HEK293 (cell line): ENCODE results near the gene MACROH2A2.

Source experiments
- CTCF ChIP-seq: fragments of 450-650 bp; formaldehyde crosslinking; IDR thresholded peaks from 2 replicates; pipeline ENCODE4 v1.5.1; 2016; ENCODE audit warnings: missing biosample characterization, missing genetic modification characterization
- ELK4 ChIP-seq: IDR thresholded peaks from 2 replicates; pipeline ENCODE4 v1.6.1; 2011; ENCODE audit warnings: mild to moderate bottlenecking, low read depth, low read length, borderline replicate concordance
- TCF7L2 ChIP-seq: IDR thresholded peaks from 2 replicates; pipeline ENCODE4 v1.6.1; 2011; ENCODE audit warnings: low read depth, mild to moderate bottlenecking, inconsistent platforms, low read length, moderate library complexity, borderline replicate concordance
- YY1 ChIP-seq: fragments of 450-650 bp; formaldehyde crosslinking; IDR thresholded peaks from 2 replicates; pipeline ENCODE4 v1.5.1; 2018; ENCODE audit warnings: missing biosample characterization, missing genetic modification characterization
- ZBTB8A ChIP-seq: fragments of 450-650 bp; formaldehyde crosslinking; IDR thresholded peaks from 2 replicates; pipeline ENCODE4 v1.5.1; 2016; ENCODE audit warnings: missing biosample characterization, missing genetic modification characterization
- ZNF2 ChIP-seq: fragments of 450-650 bp; formaldehyde crosslinking; IDR thresholded peaks from 2 replicates; pipeline ENCODE4 v1.5.1; 2016; ENCODE audit warnings: missing biosample characterization, missing genetic modification characterization
- ZNF707 ChIP-seq: fragments of 450-650 bp; formaldehyde crosslinking; IDR thresholded peaks from 2 replicates; pipeline ENCODE4 v1.5.1; 2016; ENCODE audit warnings: missing biosample characterization, missing genetic modification characterization
- ZSCAN18 ChIP-seq: fragments of 450-650 bp; formaldehyde crosslinking; IDR thresholded peaks from 2 replicates; pipeline ENCODE4 v1.5.1; 2016; ENCODE audit warnings: missing biosample characterization, missing genetic modification characterization

- no peak for TF ChIP-seq TCF7L2
- TF ChIP-seq YY1 (tag by site-specific recombination): no peak
- TF ChIP-seq CTCF (tag by site-specific recombination): no peak
- TF ChIP-seq ZSCAN18 (tag by site-specific recombination): no peak
- TF ChIP-seq ZNF707 (tag by site-specific recombination): no peak
- no peak for TF ChIP-seq ZBTB8A
- no peak for TF ChIP-seq ELK4
- no peak for TF ChIP-seq ZNF2 (tag by site-specific recombination)
Observed at GRCh38 chr10:70035531-70035930, 17.1 kb upstream of the MACROH2A2 start.
